ENCODE results near the gene GDE1.

Gene GDE1

GRCh38 chr16:19560078-19560477 lies 38.2 kb upstream of the GDE1 start:
- TF ChIP-seq FOXP2 (optimal IDR thresholded peaks at IDR 0.05; ENCODE audit: borderline replicate concordance, extremely low read depth, extremely low read length, insufficient read depth) (no peak), REST (IDR thresholded peaks at IDR 0.05; ENCODE audit: insufficient read depth in 1 of 2, low read depth in 2 of 2, low read length in 2 of 2) (no peak), SIN3A (IDR thresholded peaks at IDR 0.05; ENCODE audit: borderline replicate concordance, insufficient read depth, low read length) (no peak), TAF1 (IDR thresholded peaks at IDR 0.05; ENCODE audit: borderline replicate concordance, insufficient read depth, low read length) (no peak), POLR2AphosphoS5 (IDR thresholded peaks at IDR 0.05; ENCODE audit: low read depth, low read length) (no peak)

- TF ChIP-seq REST (IDR thresholded peaks at IDR 0.05; ENCODE audit: insufficient read depth in 1 of 2, low read depth in 2 of 2, low read length in 2 of 2) (no peak), POLR2AphosphoS5 (IDR thresholded peaks at IDR 0.05; ENCODE audit: low read depth, low read length) (no peak)
Observed at GRCh38 chr16:19559242-19559910, 37.5 kb upstream of the GDE1 start.

- TF ChIP-seq SIN3A (IDR thresholded peaks at IDR 0.05; ENCODE audit: borderline replicate concordance, insufficient read depth, low read length): no peak
- no peak for TF ChIP-seq REST (IDR thresholded peaks at IDR 0.05; ENCODE audit: insufficient read depth in 1 of 2, low read depth in 2 of 2, low read length in 2 of 2)
Observed at GRCh38 chr16:19555938-19556771, 34.3 kb upstream of the GDE1 start.

GRCh38 chr16:19555186-19555937 lies 33.5 kb upstream of the GDE1 start, which contains the start of gene VPS35L:
Gene VPS35L, plus strand, starts transcription at chr16:19555703. Its CDS starts 27 bp downstream, at chr16:19555730.
- TF ChIP-seq POLR2AphosphoS5 (IDR thresholded peaks at IDR 0.05; ENCODE audit: low read depth, low read length): 0 out of 2 replicates have a peak, but pooled peaks have one; percentile 51
- TF ChIP-seq SIN3A (IDR thresholded peaks at IDR 0.05; ENCODE audit: borderline replicate concordance, insufficient read depth, low read length): 0 out of 2 replicates have a peak, but pooled peaks have one; percentile 9
- TF ChIP-seq REST (IDR thresholded peaks at IDR 0.05; ENCODE audit: insufficient read depth in 1 of 2, low read depth in 2 of 2, low read length in 2 of 2): no peak
- peak; percentile 67; the same call in 1 of the 2 replicates for TF ChIP-seq TAF1 (IDR thresholded peaks at IDR 0.05; ENCODE audit: borderline replicate concordance, insufficient read depth, low read length)
- TF ChIP-seq FOXP2 (optimal IDR thresholded peaks at IDR 0.05; ENCODE audit: borderline replicate concordance, extremely low read depth, extremely low read length, insufficient read depth): peak; percentile 69

Data from PFSK-1 (cell line).